Stimulated activated CD8-positive, alpha-beta memory T cell treated with anti-CD3 and anti-CD28 coated beads, Interleukin-15, amount 100 ng/mL, for 24 hours (primary cell): ENCODE data around the gene PARVA.

Source experiments
- DNase-seq: peaks from one replicate; pipeline ENCODE4 v3.0.0-alpha.2; 2020; ENCODE audit warnings: low read depth

Gene PARVA

DNA sequence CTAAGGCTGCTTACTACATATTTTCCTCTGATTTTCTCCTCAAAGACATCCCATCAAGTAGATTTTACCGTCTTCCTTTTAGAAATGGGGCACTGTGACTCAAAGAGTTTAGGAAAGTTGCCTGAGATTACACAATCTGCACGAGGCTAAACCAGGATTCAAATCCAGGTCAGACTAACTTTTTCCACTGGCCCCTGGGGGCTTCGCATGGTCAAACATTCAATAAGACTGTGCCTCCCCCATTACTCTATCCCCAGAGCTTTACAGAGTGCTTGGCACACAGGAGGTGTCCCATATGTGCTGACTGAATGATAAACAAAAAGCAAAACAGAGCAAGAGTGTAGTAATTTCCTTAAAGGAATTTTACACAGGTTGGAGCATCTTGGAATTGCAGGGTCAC lies 178.8 kb downstream of the PARVA start:
- no peak for DNase-seq

DNA sequence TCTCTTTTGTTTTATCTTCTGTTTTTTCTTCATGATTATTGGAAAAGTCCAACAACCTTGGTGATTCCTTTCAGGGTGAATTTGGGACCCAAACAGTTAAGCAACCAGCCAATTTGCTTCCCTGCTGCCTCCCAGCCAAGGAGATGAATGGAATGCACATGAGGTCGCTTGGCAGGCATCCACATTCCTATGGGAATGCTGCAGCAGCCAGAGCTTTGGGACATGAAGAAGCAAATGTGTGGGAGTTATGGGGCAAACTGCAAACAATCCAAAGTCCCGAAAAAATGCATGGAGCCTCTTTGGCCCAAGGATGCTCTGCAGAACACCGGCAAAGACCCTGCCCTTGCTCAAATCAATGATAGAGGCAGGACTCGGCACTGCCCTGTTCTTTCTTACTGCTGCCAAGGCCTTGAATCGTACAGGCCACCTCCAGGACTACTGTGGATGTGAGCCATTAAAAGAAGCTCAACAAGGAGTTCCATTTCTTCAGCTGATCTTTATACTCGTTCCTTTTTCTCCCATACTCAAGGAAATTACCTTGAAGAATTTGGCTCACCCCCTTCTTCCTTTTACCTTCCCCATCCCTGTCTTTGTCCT lies 179.5 kb downstream of the PARVA start:
- DNase-seq: no peak

GRCh38 chr11:12559011-12559410 lies 181.6 kb downstream of the PARVA start:
- no peak for DNase-seq

- no peak for DNase-seq
These were observed 183.0 kb downstream of the PARVA start for GRCh38 chr11:12560362-12560761.

DNA sequence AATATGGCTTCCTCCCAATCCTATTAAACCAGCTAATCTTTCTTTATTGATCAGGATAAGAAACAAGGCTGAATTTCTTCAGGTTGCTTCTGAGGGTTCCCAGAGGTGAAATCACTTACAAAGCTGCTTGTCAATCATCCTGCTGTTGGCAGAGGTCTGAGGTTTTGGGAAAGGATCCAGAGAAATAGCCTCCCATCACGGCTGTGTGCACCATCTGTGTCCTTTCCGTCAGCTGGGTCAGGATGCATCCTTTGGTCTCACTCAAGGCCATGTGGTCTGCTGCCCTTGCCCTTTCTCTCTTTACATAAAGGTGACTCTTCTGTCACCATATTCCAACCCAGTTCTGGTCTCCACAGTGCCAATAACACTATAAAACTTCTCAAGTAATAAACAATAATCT lies 183.5 kb downstream of the PARVA start:
- no peak for DNase-seq

- DNase-seq: no peak
These were observed 186.6 kb downstream of the PARVA start for GRCh38 chr11:12564012-12564411.

GRCh38 chr11:12565406-12565805 lies 188.0 kb downstream of the PARVA start:
- DNase-seq: no peak

GRCh38 chr11:12567746-12568460 lies 190.5 kb downstream of the PARVA start:
- DNase-seq: no peak

DNA sequence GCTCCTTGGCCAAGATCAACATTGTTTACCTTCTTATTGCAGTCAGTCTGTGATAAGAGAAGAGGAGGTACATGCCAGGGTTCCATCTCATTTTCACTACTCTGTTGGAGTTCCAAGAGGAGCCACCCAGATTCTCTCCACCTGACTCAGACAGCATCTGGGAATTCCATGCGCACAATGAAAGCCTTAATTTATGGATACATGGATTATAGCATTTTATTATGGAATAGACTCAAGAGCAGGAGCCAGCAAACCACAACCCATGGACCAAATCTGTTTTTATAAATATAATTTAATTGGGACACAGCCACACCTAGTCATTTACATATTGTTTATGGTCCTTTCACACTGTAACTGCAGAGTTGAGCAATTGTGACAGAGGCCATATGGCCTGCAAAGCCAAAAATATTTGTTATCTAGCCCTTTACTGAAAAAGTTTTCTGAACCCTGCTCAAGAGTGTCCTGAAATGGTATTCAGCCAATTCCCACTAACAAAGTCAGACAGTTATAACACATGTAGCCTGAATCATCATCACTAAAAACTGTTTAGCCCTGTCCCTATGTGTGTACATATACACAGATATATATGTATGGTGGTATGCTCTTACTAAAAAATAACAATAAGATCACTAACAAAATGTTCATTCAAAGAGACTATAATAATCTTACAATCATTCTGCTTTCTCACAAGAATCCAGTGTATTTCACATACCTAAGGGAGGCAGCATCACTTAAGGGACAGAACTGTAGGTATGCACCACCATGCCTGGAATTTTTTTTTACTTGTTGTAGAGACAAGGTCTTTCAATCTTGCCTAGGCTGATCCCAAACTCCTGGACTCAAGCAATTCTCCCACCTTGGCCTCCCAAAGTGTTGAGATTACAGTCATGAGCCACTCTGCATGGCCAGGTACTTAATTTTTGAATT lies 192.4 kb downstream of the PARVA start:
- no peak for DNase-seq

GRCh38 chr11:12573707-12574485 lies 196.5 kb downstream of the PARVA start:
- no peak for DNase-seq

- DNase-seq: no peak
These were observed 200.6 kb downstream of the PARVA start for GRCh38 chr11:12577725-12578644.

- DNase-seq: no peak
These were observed 204.0 kb downstream of the PARVA start for GRCh38 chr11:12581416-12581815.

- DNase-seq: no peak
These were observed 204.6 kb downstream of the PARVA start for GRCh38 chr11:12581923-12582322.
